AG04450 (cell line): ENCODE measurements around the gene UBTF. TPM values are rescaled to one million over a fixed set of nuclear protein-coding genes. Genes with fewer than 3 reads are reported as not detected.

Experiments used
- CTCF ChIA-PET: fragments of 300-600, 350-600 bp; formaldehyde crosslinking; extraction: SDS; loops from one replicate; lab custom pipeline; 2022; ENCODE audit warnings: antibody characterized with exemption, inconsistent platforms; lab: Charles Lee
- POLR2A ChIA-PET: fragments of 350-600 bp; formaldehyde crosslinking; extraction: SDS; loops from one replicate; lab custom pipeline; 2021; ENCODE audit warnings: antibody characterized with exemption, inconsistent platforms; lab: Yijun Ruan, JAX
- DNase-seq: peaks from one replicate; pipeline ENCODE4 v3.0.0-alpha.2; 2011; ENCODE audit warnings: low read depth, low spot score
- H3K27ac ChIP-seq: one replicate; pipeline ENCODE4 v1.5.1; 2012; ENCODE audit warnings: low read depth, low read length, control low read depth
- H3K27me3 ChIP-seq: one replicate; pipeline ENCODE4 v1.6.0; 2012; ENCODE audit warnings: low read length; ENCODE audit not compliant: control insufficient read depth, insufficient read depth
- H3K4me3 ChIP-seq: 2 replicates; pipeline ENCODE4 v1.5.1; 2011; ENCODE audit warnings: mild to moderate bottlenecking, low read depth, low read length, control low read depth
- H3K9me3 ChIP-seq: 2 replicates; pipeline ENCODE4 v1.5.1; 2012; ENCODE audit warnings: low read length; ENCODE audit not compliant: control insufficient read depth, insufficient read depth
- CTCF ChIP-seq: IDR thresholded peaks from 2 replicates; pipeline ENCODE4 v1.5.1; 2011; ENCODE audit warnings: low read depth, low read length, control low read depth, inconsistent platforms
- polyA plus RNA-seq: library from polyadenylated mRNA; depleted of rRNA; stranded (reverse); fragments of >200 nt; gene quantifications from 2 replicates; pipeline ENCODE4 v1.2.3, GENCODE V29; 2011

UBTF gene
- polyA plus RNA-seq, 1 experiment: 26.6 TPM

GRCh38 chr17:44216694-44217093 lies 2.8 kb downstream of the UBTF start:
- CTCF ChIA-PET: interaction anchor here (0.8 to 1.0 kb wide), 3 partner anchors 10 to 114 kb away, joined by 3 to 4 read pairs (median 3); no protein-coding TSS in a partner anchor
- Histone ChIP-seq H3K27ac (no peak overlapping the region), H3K9me3 (no peaks in the 10 kb centered on the region; the same call in 1 of the 2 replicates), H3K4me3 (no peak overlapping the region), H3K27me3 (no peaks in the 10 kb centered on the region)
- no peak for TF ChIP-seq CTCF
- DNase-seq: no peak
- POLR2A ChIA-PET: no interaction called here

GRCh38 chr17:44216173-44216572 lies 3.3 kb downstream of the UBTF start:
- no peak for TF ChIP-seq CTCF
- H3K4me3 ChIP-seq: no peak overlapping the region
- no peak for DNase-seq
- H3K9me3 ChIP-seq: no peaks in the 10 kb centered on the region; the same call in 1 of the 2 replicates
- CTCF ChIA-PET: interaction anchor here (1.0 kb wide), 1 partner anchor 114 kb away, joined by 3 read pairs; no protein-coding TSS in a partner anchor
- POLR2A ChIA-PET: no interaction called here
- no peak overlapping the region for H3K27ac ChIP-seq
- H3K27me3 ChIP-seq: no peaks in the 10 kb centered on the region

GRCh38 chr17:44214896-44215295 lies 4.6 kb downstream of the UBTF start:
- no peak overlapping the region for H3K27ac ChIP-seq
- CTCF ChIA-PET: no interaction called here
- H3K9me3 ChIP-seq: no peaks in the 10 kb centered on the region
- no peak for TF ChIP-seq CTCF
- POLR2A ChIA-PET: no interaction called here
- DNase-seq: no peak
- H3K4me3 ChIP-seq: no peak overlapping the region
- H3K27me3 ChIP-seq: no peaks in the 10 kb centered on the region

GRCh38 chr17:44214230-44214494 lies 5.3 kb downstream of the UBTF start:
- ChIA-PET POLR2A (no interaction called here), CTCF (interaction anchor here (1.3 kb wide), 1 partner anchor 116 kb away, joined by 3 read pairs; no protein-coding TSS in a partner anchor)

More at GRCh38 chr17:44214230-44214494, 5.3 kb downstream of the UBTF start:
- H3K9me3 ChIP-seq: no peaks in the 10 kb centered on the region
- no peak overlapping the region for H3K4me3 ChIP-seq
- TF ChIP-seq CTCF: no peak
- no peak overlapping the region for H3K27ac ChIP-seq
- H3K27me3 ChIP-seq: no peaks in the 10 kb centered on the region
- DNase-seq: no peak
